H9 (cell line): ENCODE results near the gene PLEKHG3. TPM values are rescaled to one million over a fixed set of nuclear protein-coding genes. Genes with fewer than 3 reads are reported as not detected.

ENCODE experiments used
- DNase-seq: peaks from one replicate; pipeline ENCODE4 v3.0.0-alpha.2; 2017
- H2AFZ ChIP-seq: one replicate; pipeline ENCODE4 v1.6.1; 2013; ENCODE audit warnings: mild to moderate bottlenecking, low read length, control low read depth, moderate library complexity
- H2AK5ac ChIP-seq: 2 replicates; pipeline ENCODE4 v1.6.1; 2013; ENCODE audit warnings: low read length, control low read depth, mixed read lengths; ENCODE audit not compliant: insufficient read length
- H2BK120ac ChIP-seq: one replicate; pipeline ENCODE4 v1.6.1; 2013; ENCODE audit warnings: low read depth, mild to moderate bottlenecking, low read length, control low read depth, inconsistent platforms; ENCODE audit not compliant: poor library complexity, severe bottlenecking
- H2BK12ac ChIP-seq: 2 replicates; pipeline ENCODE4 v1.6.1; 2013; ENCODE audit warnings: low read length, control low read depth, mixed read lengths, low read depth; ENCODE audit not compliant: insufficient read length
- H2BK15ac ChIP-seq: 2 replicates; pipeline ENCODE4 v1.6.1; 2013; ENCODE audit warnings: low read depth, low read length, control low read depth
- H2BK20ac ChIP-seq: one replicate; pipeline ENCODE4 v1.6.1; 2013; ENCODE audit warnings: low read depth, mild to moderate bottlenecking, low read length, control low read depth, inconsistent platforms; ENCODE audit not compliant: poor library complexity, severe bottlenecking
- H2BK5ac ChIP-seq: 2 replicates; pipeline ENCODE4 v1.6.1; 2013; ENCODE audit warnings: low read length, control low read depth, mixed read lengths; ENCODE audit not compliant: insufficient read length
- H3K14ac ChIP-seq: 2 replicates; pipeline ENCODE4 v1.6.1; 2013; ENCODE audit warnings: low read length, control low read depth; ENCODE audit not compliant: insufficient read depth
- H3K18ac ChIP-seq: 2 replicates; pipeline ENCODE4 v1.6.1; 2013; ENCODE audit warnings: low read depth, mild to moderate bottlenecking, mixed read lengths, low read length, control low read depth; ENCODE audit not compliant: insufficient read length
- H3K23ac ChIP-seq: 2 replicates; pipeline ENCODE4 v1.6.1; 2013; ENCODE audit warnings: low read length, control low read depth, mixed read lengths, low read depth; ENCODE audit not compliant: insufficient read length
- H3K23me2 ChIP-seq: 2 replicates; pipeline ENCODE4 v1.6.1; 2013; ENCODE audit warnings: low read depth, mild to moderate bottlenecking, mixed read lengths, low read length, control low read depth; ENCODE audit not compliant: insufficient read length, poor library complexity, severe bottlenecking
- H3K27ac ChIP-seq: 2 replicates; pipeline ENCODE4 v1.5.1; 2013; ENCODE audit warnings: low read length, control low read depth, mixed read lengths, low read depth; ENCODE audit not compliant: insufficient read length
- H3K27me3 ChIP-seq: 2 replicates; pipeline ENCODE4 v1.6.1; 2013; ENCODE audit warnings: low read length, control low read depth, inconsistent platforms; ENCODE audit not compliant: insufficient read depth
- H3K4ac ChIP-seq: 2 replicates; pipeline ENCODE4 v1.6.1; 2013; ENCODE audit warnings: low read depth, mild to moderate bottlenecking, control low read depth, inconsistent platforms, low read length, moderate library complexity
- H3K4me1 ChIP-seq: 2 replicates; pipeline ENCODE4 v1.6.1; 2013; ENCODE audit warnings: low read length, control low read depth, inconsistent platforms; ENCODE audit not compliant: insufficient read depth
- H3K4me2 ChIP-seq: 2 replicates; pipeline ENCODE4 v1.6.1; 2013; ENCODE audit warnings: low read length, control low read depth, mixed read lengths; ENCODE audit not compliant: insufficient read length, insufficient read depth
- H3K56ac ChIP-seq: 2 replicates; pipeline ENCODE4 v1.6.1; 2013; ENCODE audit warnings: low read depth, mild to moderate bottlenecking, mixed read lengths, low read length, control low read depth; ENCODE audit not compliant: insufficient read length
- H3K79me1 ChIP-seq: 2 replicates; pipeline ENCODE4 v1.6.1; 2013; ENCODE audit warnings: low read depth, mild to moderate bottlenecking, moderate library complexity, low read length, control low read depth, inconsistent platforms; ENCODE audit not compliant: insufficient read depth, poor library complexity, severe bottlenecking
- H3K79me2 ChIP-seq: 2 replicates; pipeline ENCODE4 v1.6.1; 2013; ENCODE audit warnings: low read length, control low read depth, inconsistent platforms; ENCODE audit not compliant: insufficient read depth
- H3K9ac ChIP-seq: 2 replicates; pipeline ENCODE4 v1.6.1; 2013; ENCODE audit warnings: low read length, control low read depth, mixed read lengths; ENCODE audit not compliant: insufficient read length; ENCODE audit errors: extremely low read depth
- H3K9me3 ChIP-seq: one replicate; pipeline ENCODE4 v1.6.1; 2013; ENCODE audit warnings: low read depth, low read length, inconsistent platforms; ENCODE audit not compliant: control insufficient read depth
- H3T11ph ChIP-seq: one replicate; pipeline ENCODE4 v1.6.1; 2013; ENCODE audit warnings: mild to moderate bottlenecking, low read length, control low read depth, inconsistent platforms
- H4K20me1 ChIP-seq: one replicate; pipeline ENCODE4 v1.6.1; 2013; ENCODE audit not compliant: control insufficient read depth, insufficient read length, insufficient read depth
- H4K5ac ChIP-seq: 2 replicates; pipeline ENCODE4 v1.6.1; 2013; ENCODE audit warnings: low read depth, mild to moderate bottlenecking, mixed read lengths, low read length, control low read depth; ENCODE audit not compliant: insufficient read length
- H4K8ac ChIP-seq: replicated peaks from 2 replicates; pipeline ENCODE4 v1.6.1; 2013; ENCODE audit warnings: low read length, control low read depth, mixed read lengths, low read depth; ENCODE audit not compliant: insufficient read length
- H4K91ac ChIP-seq: 2 replicates; pipeline ENCODE4 v1.6.1; 2013; ENCODE audit warnings: low read depth, mild to moderate bottlenecking, moderate library complexity, mixed read lengths, low read length, control low read depth; ENCODE audit not compliant: insufficient read length
- H3K27ac Mint-ChIP-seq, 3 experiments: 2 replicates in 2 of 3; 3 replicates in 1 of 3; pipeline ENCODE4 v1.8.0; 2020 to 2021; ENCODE audit warnings: mixed read lengths in 3 of 3, mild to moderate bottlenecking in 1 of 3, moderate library complexity in 1 of 3
- H3K27me3 Mint-ChIP-seq: 2 replicates; pipeline ENCODE4 v1.8.0; 2021; ENCODE audit warnings: low read depth, mild to moderate bottlenecking, moderate library complexity, mixed read lengths
- H3K36me3 Mint-ChIP-seq, 3 experiments: 2 replicates in 2 of 3; 3 replicates in 1 of 3; pipeline ENCODE4 v1.8.0; 2020 to 2021; ENCODE audit warnings: low read depth in 3 of 3, mixed read lengths in 3 of 3; ENCODE audit not compliant: insufficient read depth in 1 of 3
- H3K4me1 Mint-ChIP-seq, 2 experiments: 2 replicates each; pipeline ENCODE4 v1.8.0; 2020; ENCODE audit warnings: mixed read lengths in 2 of 2
- H3K4me3 Mint-ChIP-seq, 2 experiments: 2 replicates in 1 of 2; 3 replicates in 1 of 2; pipeline ENCODE4 v1.8.0; 2020 to 2021; ENCODE audit warnings: mild to moderate bottlenecking in 2 of 2, mixed read lengths in 2 of 2, moderate library complexity in 1 of 2
- H3K9me3 Mint-ChIP-seq, 2 experiments: 2 replicates in 1 of 2; 3 replicates in 1 of 2; pipeline ENCODE4 v1.8.0; 2020; ENCODE audit warnings: mild to moderate bottlenecking in 2 of 2, mixed read lengths in 2 of 2, moderate library complexity in 1 of 2
- WGBS: extraction: QIAGEN DNeasy Blood & Tissue Kit; methylation state at CpG from one replicate; pipeline ENCODE4 v1.1.7; 2013; ENCODE audit warnings: missing lambda C conversion rate, low lambda C conversion rate, mixed read lengths; ENCODE audit not compliant: insufficient read length; ENCODE audit errors: extremely low coverage; 5-methylcytosine and 5-hydroxymethylcytosine counted together
- total RNA-seq: library from RNA; stranded (reverse); gene quantifications from 2 replicates; pipeline ENCODE4 v1.2.1, GENCODE V29; 2021
- TF ChIP-seq, protein P1 (sequence below): fragments of 200-600 bp; sonication (generic); conservative IDR thresholded peaks from 3 replicates; pipeline ENCODE4 v1.8.0; 2021; ENCODE audit warnings: antibody characterized with exemption, mild to moderate bottlenecking

The PLEKHG3 gene
- total RNA-seq, 1 experiment from 2014 or later = 48.5 TPM

DNA sequence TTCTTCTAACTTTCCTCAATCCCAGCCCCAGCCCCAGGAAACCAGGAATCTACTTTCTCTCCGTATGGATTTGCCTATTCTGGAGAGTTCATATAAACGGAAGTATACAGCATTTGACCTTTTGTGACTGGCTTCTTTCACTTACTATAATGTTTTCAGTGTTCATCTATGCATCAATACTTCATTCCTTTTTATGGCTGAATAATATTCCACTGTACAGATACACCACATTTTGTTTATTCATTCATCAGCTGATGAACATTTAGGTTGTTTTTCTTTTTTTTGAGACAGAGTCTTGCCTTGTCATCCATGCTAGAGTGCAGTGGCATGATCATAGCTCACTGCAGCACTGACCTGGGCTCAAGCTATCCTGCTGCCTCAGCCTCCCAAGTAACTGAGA lies 3.9 kb upstream of the PLEKHG3 start:
- peak overlapping the region in 2 of 3 experiments; percentile 63 to 91; a peak in 3 of 7 replicates for H3K27ac Mint-ChIP-seq
- Histone ChIP-seq H3K23ac (no peak overlapping the region), H4K8ac (no peak overlapping the region), H3K4me1 (peaks cover 14% of the 10 kb centered on the region; the same call in 1 of the 2 replicates), H2BK12ac (no peak overlapping the region), H3K79me1 (no peaks in the 10 kb centered on the region), H3K27me3 (no peaks in the 10 kb centered on the region), H3K18ac (no peak overlapping the region), H2BK120ac (no peak overlapping the region), H4K91ac (no peak overlapping the region), H2BK20ac (no peak overlapping the region), H4K20me1 (no peaks in the 10 kb centered on the region), H3K23me2 (peaks cover 19% of the 10 kb centered on the region), H3K27ac (no peak overlapping the region), H2AFZ (no peak overlapping the region), H2BK5ac (no peak overlapping the region), H3K4ac (no peak overlapping the region), H2BK15ac (no peak overlapping the region), H2AK5ac (no peak overlapping the region), H3K79me2 (no peaks in the 10 kb centered on the region; the same call in 1 of the 2 replicates), H3K4me2 (no peak overlapping the region), H4K5ac (no peak overlapping the region), H3K14ac (no peak overlapping the region), H3K56ac (no peak overlapping the region), H3T11ph (no peak overlapping the region), H3K9ac (no peak overlapping the region), H3K9me3 (no peaks in the 10 kb centered on the region)
- TF ChIP-seq, protein P1, sequence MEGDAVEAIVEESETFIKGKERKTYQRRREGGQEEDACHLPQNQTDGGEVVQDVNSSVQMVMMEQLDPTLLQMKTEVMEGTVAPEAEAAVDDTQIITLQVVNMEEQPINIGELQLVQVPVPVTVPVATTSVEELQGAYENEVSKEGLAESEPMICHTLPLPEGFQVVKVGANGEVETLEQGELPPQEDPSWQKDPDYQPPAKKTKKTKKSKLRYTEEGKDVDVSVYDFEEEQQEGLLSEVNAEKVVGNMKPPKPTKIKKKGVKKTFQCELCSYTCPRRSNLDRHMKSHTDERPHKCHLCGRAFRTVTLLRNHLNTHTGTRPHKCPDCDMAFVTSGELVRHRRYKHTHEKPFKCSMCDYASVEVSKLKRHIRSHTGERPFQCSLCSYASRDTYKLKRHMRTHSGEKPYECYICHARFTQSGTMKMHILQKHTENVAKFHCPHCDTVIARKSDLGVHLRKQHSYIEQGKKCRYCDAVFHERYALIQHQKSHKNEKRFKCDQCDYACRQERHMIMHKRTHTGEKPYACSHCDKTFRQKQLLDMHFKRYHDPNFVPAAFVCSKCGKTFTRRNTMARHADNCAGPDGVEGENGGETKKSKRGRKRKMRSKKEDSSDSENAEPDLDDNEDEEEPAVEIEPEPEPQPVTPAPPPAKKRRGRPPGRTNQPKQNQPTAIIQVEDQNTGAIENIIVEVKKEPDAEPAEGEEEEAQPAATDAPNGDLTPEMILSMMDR = no peak
- DNase-seq = no peak
- H3K27me3 Mint-ChIP-seq = peaks cover 3% of the 10 kb centered on the region; the same call in 1 of the 2 replicates
- H3K9me3 Mint-ChIP-seq = peaks cover 0 to 3% of the 10 kb centered on the region in 2 experiments; a peak in 1 of 5 replicates
- peak overlapping the region in 1 of 2 experiments; percentile 3; a peak in 1 of 5 replicates for H3K4me3 Mint-ChIP-seq
- WGBS = no CpG with 5 or more reads among the region's 2 CpGs
- no peaks in the 10 kb centered on the region for H3K36me3 Mint-ChIP-seq
- peaks cover 51 to 59% of the 10 kb centered on the region in 2 experiments for H3K4me1 Mint-ChIP-seq
